Panc1 (cell line): Measurements from ENCODE around the gene ANO1. TPM values are rescaled to one million over a fixed set of nuclear protein-coding genes. Genes with fewer than 3 reads are reported as not detected.

Source experiments
- ATAC-seq: fragments of 200-7000 bp; cut with Tn5 transposase; 2 replicates; pipeline ENCODE4 v1.9.1; 2020; ENCODE audit warnings: mild to moderate bottlenecking, moderate library complexity
- BruUV-seq: library from RNA; stranded (reverse); fragments of 400-500 nt; replicated peaks from 2 replicates; lab custom pipeline; 2021; lab: Mats Ljungman, UMichigan
- CTCF ChIA-PET: fragments of 300-600 bp; sonication (Branson Sonifier 250); formaldehyde crosslinking; loops from one replicate; lab custom pipeline; 2022; ENCODE audit warnings: antibody characterized with exemption; lab: Charles Lee
- POLR2A ChIA-PET: fragments of 300-600 bp; sonication (Branson Sonifier 250); formaldehyde crosslinking; loops from one replicate; lab custom pipeline; 2022; ENCODE audit warnings: antibody characterized with exemption; lab: Charles Lee
- DNase-seq: peaks from one replicate; pipeline ENCODE4 v3.0.0-alpha.2; 2010; ENCODE audit warnings: low read depth, low spot score
- H3K27ac ChIP-seq: 2 replicates; pipeline ENCODE4 v1.5.1; 2011; ENCODE audit warnings: mild to moderate bottlenecking, low read length, inconsistent platforms
- H3K27me3 ChIP-seq: fragments of 200-500 bp; sonication (Bioruptor generic); 2 replicates; pipeline ENCODE4 v1.6.0; 2014; ENCODE audit warnings: low read length, inconsistent platforms; ENCODE audit not compliant: control insufficient read depth, insufficient read depth
- H3K36me3 ChIP-seq: fragments of 200-500 bp; sonication (Bioruptor generic); 2 replicates; pipeline ENCODE4 v1.5.1; 2014; ENCODE audit warnings: inconsistent platforms, mild to moderate bottlenecking, low read length, moderate library complexity; ENCODE audit not compliant: control insufficient read depth, insufficient read depth
- H3K4me1 ChIP-seq: 2 replicates; pipeline ENCODE4 v1.5.1; 2011; ENCODE audit warnings: inconsistent platforms, mild to moderate bottlenecking, low read length, moderate library complexity; ENCODE audit not compliant: control insufficient read depth, insufficient read depth
- H3K4me3 ChIP-seq, 2 experiments: 2 replicates each; pipeline ENCODE4 v1.5.1; 2011 to 2012; ENCODE audit warnings: low read depth in 2 of 2, low read length in 2 of 2, mild to moderate bottlenecking in 2 of 2, inconsistent platforms in 1 of 2, moderate library complexity in 1 of 2
- H3K9me3 ChIP-seq: fragments of 200-500 bp; sonication (Bioruptor generic); 2 replicates; pipeline ENCODE4 v1.5.1; 2014; ENCODE audit warnings: low read depth, mild to moderate bottlenecking, inconsistent platforms, low read length, moderate library complexity; ENCODE audit not compliant: control insufficient read depth, insufficient read depth
- POLR2AphosphoS5 ChIP-seq: IDR thresholded peaks from 2 replicates; pipeline ENCODE4 v1.6.1; 2012; ENCODE audit warnings: mild to moderate bottlenecking, low read depth, low read length, moderate library complexity
- SIN3A ChIP-seq: IDR thresholded peaks from 2 replicates; pipeline ENCODE4 v1.6.1; 2012; ENCODE audit warnings: low read depth, mild to moderate bottlenecking, low read length, moderate library complexity, borderline replicate concordance; ENCODE audit not compliant: insufficient read depth
- TCF7L2 ChIP-seq: IDR thresholded peaks from 2 replicates; pipeline ENCODE4 v1.6.1; 2011; ENCODE audit warnings: mild to moderate bottlenecking, low read depth, low read length, inconsistent platforms
- in situ Hi-C: cut with HindIII; loops from 2 replicates; pipeline ENCODE4 v1.10.0; 2016; ENCODE audit warnings: low sequenced_read_pairs, low pct_unique_long_range_greater_than_20kb
- intact Hi-C: fragments of 100-400 bp; cut with micrococcal nuclease; formaldehyde crosslinking; loops from one replicate; pipeline ENCODE4 v1.10.0; 2022; ENCODE audit not compliant: unreplicated experiment
- total RNA-seq: library from RNA; stranded (reverse); gene quantifications from one replicate; pipeline ENCODE4 v1.2.1, GENCODE V29; 2021; ENCODE audit not compliant: unreplicated experiment
- TF ChIP-seq, protein P1 (sequence below): fragments of 450-650 bp; IDR thresholded peaks from 2 replicates; pipeline ENCODE4 v1.5.1; 2017; ENCODE audit warnings: mild to moderate bottlenecking
- TF ChIP-seq, protein P2 (sequence below), 2 experiments: IDR thresholded peaks; 2 replicates each; pipeline ENCODE4 v1.6.1; 2011 to 2012; ENCODE audit warnings: low read depth in 2 of 2, control low read depth in 1 of 2, low read length in 1 of 2, mild to moderate bottlenecking in 1 of 2, moderate library complexity in 1 of 2; ENCODE audit not compliant: insufficient read depth in 1 of 2

Gene ANO1
- total RNA-seq, 1 experiment from 2014 or later, result 2.3 TPM

DNA sequence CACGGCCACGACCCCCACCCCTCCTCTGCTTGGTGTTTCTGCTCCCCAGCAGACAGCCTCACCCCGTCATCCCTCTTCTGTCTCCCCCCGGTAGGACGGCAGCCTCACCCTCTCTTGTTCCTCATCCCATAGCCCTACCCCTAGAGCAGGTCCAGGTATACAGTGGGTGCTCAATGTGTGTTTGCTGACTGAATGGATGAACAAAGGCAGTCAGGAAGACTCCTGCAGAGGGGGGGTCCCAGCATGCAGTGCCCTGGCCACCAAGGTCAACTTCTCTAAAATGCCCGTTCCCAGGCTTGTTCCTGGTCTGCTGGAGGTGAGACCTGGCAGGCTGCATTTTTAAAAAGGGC lies 90.3 kb downstream of the ANO1 start:
- Histone ChIP-seq H3K36me3 (no peaks in the 10 kb centered on the region), H3K4me3 (no peak overlapping the region), H3K9me3 (no peaks in the 10 kb centered on the region), H3K27ac (no peak overlapping the region), H3K4me1 (no peaks in the 10 kb centered on the region), H3K27me3 (no peaks in the 10 kb centered on the region)
- DNase-seq (no peak), ATAC-seq (no peak)
- intact Hi-C loops (no loop called here), in situ Hi-C loops (no loop called here)
- POLR2A ChIA-PET, result no interaction called here
- no TSS peak for BruUV-seq
- TF ChIP-seq POLR2AphosphoS5, result no peak
- TF ChIP-seq SIN3A, result no peak
- no peak for TF ChIP-seq TCF7L2
- TF ChIP-seq, protein P1, sequence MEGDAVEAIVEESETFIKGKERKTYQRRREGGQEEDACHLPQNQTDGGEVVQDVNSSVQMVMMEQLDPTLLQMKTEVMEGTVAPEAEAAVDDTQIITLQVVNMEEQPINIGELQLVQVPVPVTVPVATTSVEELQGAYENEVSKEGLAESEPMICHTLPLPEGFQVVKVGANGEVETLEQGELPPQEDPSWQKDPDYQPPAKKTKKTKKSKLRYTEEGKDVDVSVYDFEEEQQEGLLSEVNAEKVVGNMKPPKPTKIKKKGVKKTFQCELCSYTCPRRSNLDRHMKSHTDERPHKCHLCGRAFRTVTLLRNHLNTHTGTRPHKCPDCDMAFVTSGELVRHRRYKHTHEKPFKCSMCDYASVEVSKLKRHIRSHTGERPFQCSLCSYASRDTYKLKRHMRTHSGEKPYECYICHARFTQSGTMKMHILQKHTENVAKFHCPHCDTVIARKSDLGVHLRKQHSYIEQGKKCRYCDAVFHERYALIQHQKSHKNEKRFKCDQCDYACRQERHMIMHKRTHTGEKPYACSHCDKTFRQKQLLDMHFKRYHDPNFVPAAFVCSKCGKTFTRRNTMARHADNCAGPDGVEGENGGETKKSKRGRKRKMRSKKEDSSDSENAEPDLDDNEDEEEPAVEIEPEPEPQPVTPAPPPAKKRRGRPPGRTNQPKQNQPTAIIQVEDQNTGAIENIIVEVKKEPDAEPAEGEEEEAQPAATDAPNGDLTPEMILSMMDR, result no peak
- TF ChIP-seq, protein P2, sequence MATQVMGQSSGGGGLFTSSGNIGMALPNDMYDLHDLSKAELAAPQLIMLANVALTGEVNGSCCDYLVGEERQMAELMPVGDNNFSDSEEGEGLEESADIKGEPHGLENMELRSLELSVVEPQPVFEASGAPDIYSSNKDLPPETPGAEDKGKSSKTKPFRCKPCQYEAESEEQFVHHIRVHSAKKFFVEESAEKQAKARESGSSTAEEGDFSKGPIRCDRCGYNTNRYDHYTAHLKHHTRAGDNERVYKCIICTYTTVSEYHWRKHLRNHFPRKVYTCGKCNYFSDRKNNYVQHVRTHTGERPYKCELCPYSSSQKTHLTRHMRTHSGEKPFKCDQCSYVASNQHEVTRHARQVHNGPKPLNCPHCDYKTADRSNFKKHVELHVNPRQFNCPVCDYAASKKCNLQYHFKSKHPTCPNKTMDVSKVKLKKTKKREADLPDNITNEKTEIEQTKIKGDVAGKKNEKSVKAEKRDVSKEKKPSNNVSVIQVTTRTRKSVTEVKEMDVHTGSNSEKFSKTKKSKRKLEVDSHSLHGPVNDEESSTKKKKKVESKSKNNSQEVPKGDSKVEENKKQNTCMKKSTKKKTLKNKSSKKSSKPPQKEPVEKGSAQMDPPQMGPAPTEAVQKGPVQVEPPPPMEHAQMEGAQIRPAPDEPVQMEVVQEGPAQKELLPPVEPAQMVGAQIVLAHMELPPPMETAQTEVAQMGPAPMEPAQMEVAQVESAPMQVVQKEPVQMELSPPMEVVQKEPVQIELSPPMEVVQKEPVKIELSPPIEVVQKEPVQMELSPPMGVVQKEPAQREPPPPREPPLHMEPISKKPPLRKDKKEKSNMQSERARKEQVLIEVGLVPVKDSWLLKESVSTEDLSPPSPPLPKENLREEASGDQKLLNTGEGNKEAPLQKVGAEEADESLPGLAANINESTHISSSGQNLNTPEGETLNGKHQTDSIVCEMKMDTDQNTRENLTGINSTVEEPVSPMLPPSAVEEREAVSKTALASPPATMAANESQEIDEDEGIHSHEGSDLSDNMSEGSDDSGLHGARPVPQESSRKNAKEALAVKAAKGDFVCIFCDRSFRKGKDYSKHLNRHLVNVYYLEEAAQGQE (IDR thresholded peaks at IDR 0.05; ENCODE audit: insufficient read depth in 1 of 2, low read depth in 2 of 2, low read length in 1 of 2), result no peak
- CTCF ChIA-PET, result no interaction called here

DNA sequence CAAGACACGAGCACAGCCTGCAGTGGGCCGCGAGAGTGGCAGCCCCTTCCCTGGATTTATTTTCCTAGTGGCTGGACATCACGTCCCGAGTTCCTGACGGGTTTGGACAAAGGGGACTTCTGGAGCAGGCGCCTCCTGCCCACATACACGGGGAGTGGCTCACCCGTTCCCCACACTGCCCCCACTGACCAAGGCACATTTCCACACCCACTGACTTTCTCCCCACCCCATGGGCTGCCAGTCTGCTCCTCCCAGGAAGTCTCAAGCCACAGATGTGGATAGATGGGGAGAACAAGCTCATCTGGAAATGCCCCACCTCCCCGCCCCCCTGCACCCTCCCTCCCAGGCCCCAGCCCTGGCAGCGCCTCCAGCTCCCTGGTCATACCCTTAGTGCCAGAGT lies 91.0 kb downstream of the ANO1 start:
- no peak for TF ChIP-seq POLR2AphosphoS5
- TF ChIP-seq, protein P2 (IDR thresholded peaks at IDR 0.05; ENCODE audit: insufficient read depth in 1 of 2, low read depth in 2 of 2, low read length in 1 of 2), result no peak
- TF ChIP-seq, protein P1, result no peak
- no peak for TF ChIP-seq TCF7L2
- no peak for TF ChIP-seq SIN3A
- no peaks in the 10 kb centered on the region for H3K27me3 ChIP-seq
- no peak for ATAC-seq
- no peak overlapping the region for H3K27ac ChIP-seq
- no peak overlapping the region for H3K4me3 ChIP-seq
- intact Hi-C loops, result no loop called here
- CTCF ChIA-PET, result no interaction called here
- no peaks in the 10 kb centered on the region for H3K4me1 ChIP-seq
- in situ Hi-C loops, result no loop called here
- no peaks in the 10 kb centered on the region for H3K36me3 ChIP-seq
- POLR2A ChIA-PET, result no interaction called here
- H3K9me3 ChIP-seq, result no peaks in the 10 kb centered on the region
- DNase-seq, result no peak
- no TSS peak for BruUV-seq
